DND-41 (cell line): ENCODE data around the gene CD300C.
"Not testable (repeated sequence)": the region's sequence is repeated elsewhere in the genome, so short reads cannot be mapped to it uniquely, and the experiment has no call there.

ENCODE experiments used
- ATAC-seq: fragments of 200-7000 bp; cut with Tn5 transposase; 3 replicates; pipeline ENCODE4 v1.9.1; 2021; ENCODE audit warnings: low read depth; ENCODE audit not compliant: insufficient read depth
- DNase-seq: peaks from one replicate; pipeline ENCODE4 v3.0.0-alpha.2; 2020
- H2AFZ ChIP-seq: 2 replicates; pipeline ENCODE4 v1.6.0; 2012; ENCODE audit warnings: low read depth, low read length
- H3K27ac ChIP-seq: 2 replicates; pipeline ENCODE4 v1.5.1; 2012; ENCODE audit warnings: low read length, inconsistent platforms
- H3K27me3 ChIP-seq: fragments of 200-600 bp; sonication (generic); 2 replicates; pipeline ENCODE4 v1.6.0; 2012; ENCODE audit warnings: low read length, mild to moderate bottlenecking, inconsistent platforms; ENCODE audit not compliant: insufficient read depth, poor library complexity
- H3K36me3 ChIP-seq: 2 replicates; pipeline ENCODE4 v1.5.1; 2012; ENCODE audit warnings: low read length, inconsistent platforms; ENCODE audit not compliant: insufficient read depth
- H3K4me1 ChIP-seq: 2 replicates; pipeline ENCODE4 v1.5.1; 2012; ENCODE audit warnings: mild to moderate bottlenecking, low read length; ENCODE audit not compliant: insufficient read depth
- H3K4me2 ChIP-seq: 2 replicates; pipeline ENCODE4 v1.6.0; 2012; ENCODE audit warnings: mild to moderate bottlenecking, moderate library complexity, low read length, inconsistent platforms; ENCODE audit not compliant: insufficient read depth
- H3K4me3 ChIP-seq, 2 experiments: fragments of 200-600 bp in 1 of 2; shearing (Covaris generic) in 1 of 2; 2 replicates each; pipeline ENCODE4 v1.5.1; 2012 to 2016; ENCODE audit warnings: inconsistent platforms in 2 of 2, low read length in 2 of 2, mild to moderate bottlenecking in 2 of 2, low read depth in 1 of 2, moderate library complexity in 1 of 2
- H3K79me2 ChIP-seq: 2 replicates; pipeline ENCODE4 v1.6.0; 2012; ENCODE audit warnings: low read length, inconsistent platforms; ENCODE audit not compliant: insufficient read depth
- H3K9ac ChIP-seq: 2 replicates; pipeline ENCODE4 v1.6.0; 2012; ENCODE audit warnings: low read depth, mild to moderate bottlenecking, inconsistent platforms, low read length, moderate library complexity
- H3K9me3 ChIP-seq: 2 replicates; pipeline ENCODE4 v1.5.1; 2012; ENCODE audit warnings: low read length, moderate library complexity, mild to moderate bottlenecking, inconsistent platforms; ENCODE audit not compliant: insufficient read depth, severe bottlenecking
- H4K20me1 ChIP-seq: 2 replicates; pipeline ENCODE4 v1.6.0; 2012; ENCODE audit warnings: low read length; ENCODE audit not compliant: insufficient read depth
- EZH2 ChIP-seq: IDR thresholded peaks from 3 replicates; pipeline ENCODE4 v1.6.1; 2012; ENCODE audit warnings: borderline replicate concordance, low read depth, mild to moderate bottlenecking, moderate library complexity, low read length, inconsistent platforms; ENCODE audit not compliant: severe bottlenecking
- TF ChIP-seq, protein P1 (sequence below): IDR thresholded peaks from 2 replicates; pipeline ENCODE4 v1.5.1; 2012; ENCODE audit warnings: borderline replicate concordance, low read length, moderate library complexity, mild to moderate bottlenecking; ENCODE audit not compliant: poor library complexity, severe bottlenecking; ENCODE audit errors: extremely low read depth

Gene CD300C

DNA sequence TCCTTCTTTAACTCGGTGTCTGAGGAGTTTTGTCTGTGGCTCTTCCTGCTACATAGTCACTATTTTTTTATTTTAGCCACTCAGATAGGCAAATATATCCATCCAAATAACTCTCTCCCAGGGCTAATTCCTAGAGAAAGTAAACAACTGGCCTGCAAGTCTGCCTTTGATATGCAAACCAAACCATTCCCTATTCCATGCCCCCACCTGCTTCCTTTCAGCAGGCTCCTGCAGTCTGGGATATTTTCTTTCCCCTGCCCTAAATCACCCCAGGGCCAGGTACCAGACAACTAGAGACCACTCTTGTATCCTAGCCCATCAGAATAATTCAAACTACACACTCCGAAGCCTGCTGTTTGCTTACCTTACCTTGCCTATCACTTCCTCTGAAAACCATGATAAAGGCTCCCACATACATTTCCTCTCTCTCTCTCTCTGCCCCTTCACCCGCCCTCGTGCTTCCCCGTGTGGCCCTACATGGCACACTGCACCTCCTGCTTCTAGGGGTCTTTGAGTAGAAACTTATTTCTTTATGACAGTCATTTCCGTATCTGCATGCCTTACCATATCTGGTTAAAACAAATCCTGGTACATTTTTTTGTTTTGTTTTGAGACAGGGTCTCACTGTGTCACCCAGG is 13.1 kb upstream of the CD300C start:
- Histone ChIP-seq H3K27me3 (peaks cover 7% of the 10 kb centered on the region), H3K9ac (no peak overlapping the region), H3K79me2 (no peaks in the 10 kb centered on the region), H2AFZ (no peak overlapping the region), H3K4me3 (no peak overlapping the region), H3K4me2 (no peak overlapping the region), H3K9me3 (no peaks in the 10 kb centered on the region), H3K27ac (no peak overlapping the region), H4K20me1 (no peaks in the 10 kb centered on the region), H3K36me3 (no peaks in the 10 kb centered on the region), H3K4me1 (no peaks in the 10 kb centered on the region)
- TF ChIP-seq, protein P1, sequence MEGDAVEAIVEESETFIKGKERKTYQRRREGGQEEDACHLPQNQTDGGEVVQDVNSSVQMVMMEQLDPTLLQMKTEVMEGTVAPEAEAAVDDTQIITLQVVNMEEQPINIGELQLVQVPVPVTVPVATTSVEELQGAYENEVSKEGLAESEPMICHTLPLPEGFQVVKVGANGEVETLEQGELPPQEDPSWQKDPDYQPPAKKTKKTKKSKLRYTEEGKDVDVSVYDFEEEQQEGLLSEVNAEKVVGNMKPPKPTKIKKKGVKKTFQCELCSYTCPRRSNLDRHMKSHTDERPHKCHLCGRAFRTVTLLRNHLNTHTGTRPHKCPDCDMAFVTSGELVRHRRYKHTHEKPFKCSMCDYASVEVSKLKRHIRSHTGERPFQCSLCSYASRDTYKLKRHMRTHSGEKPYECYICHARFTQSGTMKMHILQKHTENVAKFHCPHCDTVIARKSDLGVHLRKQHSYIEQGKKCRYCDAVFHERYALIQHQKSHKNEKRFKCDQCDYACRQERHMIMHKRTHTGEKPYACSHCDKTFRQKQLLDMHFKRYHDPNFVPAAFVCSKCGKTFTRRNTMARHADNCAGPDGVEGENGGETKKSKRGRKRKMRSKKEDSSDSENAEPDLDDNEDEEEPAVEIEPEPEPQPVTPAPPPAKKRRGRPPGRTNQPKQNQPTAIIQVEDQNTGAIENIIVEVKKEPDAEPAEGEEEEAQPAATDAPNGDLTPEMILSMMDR, result no peak
- no peak for TF ChIP-seq EZH2
- ATAC-seq, result no peak
- DNase-seq, result no peak

DNA sequence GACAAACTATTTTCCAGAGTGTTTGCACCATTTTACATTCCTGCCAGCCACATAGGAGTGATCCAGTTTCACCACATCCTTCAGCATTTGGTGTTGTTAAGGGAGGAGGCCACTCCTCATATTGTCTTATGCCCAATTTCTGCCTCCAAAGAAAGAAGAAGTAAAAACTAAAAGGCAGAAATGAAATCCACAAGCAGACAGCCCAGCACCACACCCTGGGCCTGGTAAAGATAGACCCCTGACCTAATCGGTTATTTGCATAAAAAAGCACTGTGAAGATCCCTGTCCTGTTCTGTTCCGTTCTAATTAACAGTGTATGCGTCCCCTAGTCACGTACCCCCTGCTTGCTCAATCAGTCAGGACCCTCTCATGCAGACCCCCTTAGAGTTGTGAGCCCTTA is 12.5 kb upstream of the CD300C start:
- H3K27me3 ChIP-seq, H3K79me2 ChIP-seq, H3K27ac ChIP-seq, H3K9me3 ChIP-seq, H3K4me1 ChIP-seq, H3K4me2 ChIP-seq, H2AFZ ChIP-seq, ATAC-seq, H4K20me1 ChIP-seq, H3K36me3 ChIP-seq, DNase-seq, H3K9ac ChIP-seq, H3K4me3 ChIP-seq: not testable (repeated sequence)

DNA sequence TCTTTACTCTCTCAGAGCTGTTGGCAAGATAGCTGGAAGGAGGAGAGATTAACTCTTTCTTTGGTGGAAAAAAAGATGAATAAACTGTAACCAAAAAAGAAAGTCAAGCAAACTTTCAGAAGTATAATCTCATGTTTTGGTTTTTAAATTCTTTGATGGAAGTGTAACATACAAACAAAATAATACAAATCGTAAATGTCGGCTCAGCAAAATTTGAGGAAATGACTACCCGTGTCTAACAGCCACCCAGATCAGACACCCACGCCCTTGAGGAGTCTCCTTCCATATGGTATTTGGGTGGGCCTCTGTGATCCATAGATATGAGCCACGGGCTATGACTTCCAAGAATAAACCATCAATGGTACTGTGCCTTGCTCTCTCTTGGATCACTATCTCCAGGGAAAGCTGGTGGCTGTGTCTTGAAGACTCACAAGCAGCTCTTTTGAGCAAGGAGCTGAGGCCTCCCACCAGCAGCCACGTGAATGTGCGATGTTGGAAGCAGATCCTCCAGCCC is 9.6 kb upstream of the CD300C start:
- TF ChIP-seq, protein P1, result no peak
- no peak for TF ChIP-seq EZH2
- Histone ChIP-seq H3K9me3 (no peaks in the 10 kb centered on the region), H4K20me1 (no peaks in the 10 kb centered on the region; the same call in 1 of the 2 replicates), H3K4me1 (no peaks in the 10 kb centered on the region), H2AFZ (no peak overlapping the region), H3K9ac (no peak overlapping the region), H3K36me3 (no peaks in the 10 kb centered on the region), H3K79me2 (no peaks in the 10 kb centered on the region), H3K4me2 (no peak overlapping the region), H3K27me3 (peaks cover 9% of the 10 kb centered on the region), H3K27ac (no peak overlapping the region), H3K4me3 (no peak overlapping the region)
- DNase-seq (no peak), ATAC-seq (no peak)

DNA sequence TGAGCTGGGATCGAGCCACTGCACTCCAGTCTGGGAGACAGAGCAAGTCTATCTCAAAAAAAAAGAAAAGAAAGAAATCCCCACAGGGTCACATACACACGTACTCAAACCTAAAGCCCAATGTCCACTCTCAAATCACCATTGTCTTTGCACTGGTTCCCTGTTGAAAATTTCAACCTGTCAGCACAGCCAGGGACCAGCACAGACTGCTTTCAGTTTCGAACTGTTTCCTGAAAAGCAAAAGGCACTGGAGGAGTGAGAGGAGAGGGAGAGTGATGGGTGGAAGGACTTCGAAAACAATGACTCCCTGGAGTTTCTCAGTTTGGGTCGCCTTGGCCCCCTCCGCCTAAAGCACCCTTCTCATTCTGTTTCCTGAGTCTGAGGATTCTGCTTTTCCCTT is 9.0 kb upstream of the CD300C start:
- no peak overlapping the region for H3K4me3 ChIP-seq
- ATAC-seq (no peak), DNase-seq (no peak)
- no peak overlapping the region for H2AFZ ChIP-seq
- TF ChIP-seq, protein P1, result no peak
- no peak for TF ChIP-seq EZH2
- no peak overlapping the region for H3K9ac ChIP-seq
- no peaks in the 10 kb centered on the region for H3K4me1 ChIP-seq
- H3K4me2 ChIP-seq, result no peak overlapping the region
- no peaks in the 10 kb centered on the region for H3K9me3 ChIP-seq
- peaks cover 9% of the 10 kb centered on the region for H3K27me3 ChIP-seq
- no peaks in the 10 kb centered on the region; the same call in 1 of the 2 replicates for H4K20me1 ChIP-seq
- H3K79me2 ChIP-seq, result no peaks in the 10 kb centered on the region
- H3K27ac ChIP-seq, result no peak overlapping the region
- no peaks in the 10 kb centered on the region for H3K36me3 ChIP-seq
